ENCODE measurements around the gene KIR2DL1.
"Not testable (repeated sequence)": the region's sequence is repeated elsewhere in the genome, so short reads cannot be mapped to it uniquely, and the experiment has no call there.

Gene KIR2DL1

DNA sequence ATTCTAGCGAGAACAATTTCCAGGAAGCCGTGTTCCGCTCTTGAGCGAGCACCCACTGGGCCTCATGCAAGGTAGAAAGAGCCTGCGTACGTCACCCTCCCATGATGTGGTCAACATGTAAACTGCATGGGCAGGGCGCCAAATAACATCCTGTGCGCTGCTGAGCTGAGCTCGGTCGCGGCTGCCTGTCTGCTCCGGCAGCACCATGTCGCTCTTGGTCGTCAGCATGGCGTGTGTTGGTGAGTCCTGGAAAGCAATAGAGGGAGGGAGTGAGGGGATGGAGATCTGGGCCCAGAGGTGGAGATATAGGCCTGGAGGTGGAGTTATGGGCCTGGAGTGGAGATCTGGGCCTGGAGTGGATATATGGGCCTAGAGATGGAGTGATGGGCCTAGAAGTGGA is at the start of gene KIR2DL1:
KIR2DL1 (plus strand) TSS at position 148 of the 400 bp plus-strand sequence; CDS start at position 206, 58 bp downstream.
- not testable (repeated sequence) for DNase-seq

DNA sequence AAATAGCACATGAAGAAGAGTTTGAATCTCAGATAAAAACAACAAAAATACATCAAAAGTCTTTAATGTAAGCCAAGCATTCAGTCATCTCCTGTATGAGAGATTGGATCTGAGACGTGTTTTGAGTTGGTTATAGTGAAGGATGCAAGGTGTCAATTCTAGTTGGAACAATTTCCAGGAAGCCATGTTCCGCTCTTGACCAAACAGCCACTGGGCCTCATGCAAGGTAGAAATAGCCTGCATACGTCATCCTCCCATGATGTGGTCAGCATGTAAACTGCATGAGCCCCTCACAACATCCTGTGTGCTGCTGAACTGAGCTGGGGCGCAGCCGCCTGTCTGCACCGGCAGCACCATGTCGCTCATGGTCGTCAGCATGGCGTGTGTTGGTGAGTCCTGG is 45.5 kb upstream of the KIR2DL1 start, which contains the start of gene KIR3DL3:
KIR3DL3 (plus strand) TSS at position 301 of the 400 bp plus-strand sequence; CDS start at position 356, 55 bp downstream.
- no peak for DNase-seq

GRCh38 chr19:54724644-54725043 is 44.9 kb upstream of the KIR2DL1 start:
- DNase-seq = no peak

DNA sequence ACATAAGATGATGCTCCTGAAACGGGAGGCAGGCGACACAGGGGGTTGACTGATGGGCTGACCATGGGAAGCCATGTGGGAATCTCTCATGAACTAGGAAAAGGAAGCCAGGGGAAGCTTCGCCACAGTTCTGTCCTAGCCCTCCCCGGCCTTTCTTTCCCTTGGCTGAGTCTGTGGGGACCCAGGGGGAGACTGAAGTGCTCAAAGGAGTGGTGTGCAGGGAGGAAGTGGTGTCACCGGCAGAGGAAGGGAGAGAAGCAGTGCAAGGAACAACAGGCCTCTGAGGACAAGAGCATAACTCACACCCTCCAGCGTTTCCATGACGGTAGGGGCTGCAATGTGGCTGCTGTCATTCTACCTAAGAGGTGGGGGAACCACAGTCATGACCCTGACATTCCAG is 44.3 kb upstream of the KIR2DL1 start:
- no peak for DNase-seq

- DNase-seq = no peak
These were observed 42.0 kb upstream of the KIR2DL1 start for GRCh38 chr19:54727562-54727961.

GRCh38 chr19:54728167-54728566 is 41.4 kb upstream of the KIR2DL1 start:
- no peak for DNase-seq

GRCh38 chr19:54729416-54730188 is 40.0 kb upstream of the KIR2DL1 start:
- no peak for DNase-seq

DNA sequence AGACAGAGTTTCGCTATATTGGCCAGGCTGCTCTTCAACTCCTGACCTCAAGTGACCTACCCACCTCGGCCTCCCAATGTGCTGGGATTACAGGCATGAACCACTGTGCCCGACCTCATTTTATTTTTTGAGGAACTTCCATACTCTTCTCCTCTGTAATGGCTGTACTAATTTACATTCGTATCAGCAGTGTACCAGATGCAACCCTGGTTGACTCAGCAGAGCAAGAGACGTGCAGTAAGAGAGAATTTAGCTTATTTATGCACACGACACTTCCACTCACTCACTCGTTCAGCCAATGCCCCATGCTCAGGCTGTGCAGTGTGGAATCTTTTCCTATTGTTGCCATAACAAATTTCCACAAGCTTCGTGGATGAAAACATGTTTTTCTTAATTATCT is 38.4 kb upstream of the KIR2DL1 start:
- DNase-seq = no peak

DNA sequence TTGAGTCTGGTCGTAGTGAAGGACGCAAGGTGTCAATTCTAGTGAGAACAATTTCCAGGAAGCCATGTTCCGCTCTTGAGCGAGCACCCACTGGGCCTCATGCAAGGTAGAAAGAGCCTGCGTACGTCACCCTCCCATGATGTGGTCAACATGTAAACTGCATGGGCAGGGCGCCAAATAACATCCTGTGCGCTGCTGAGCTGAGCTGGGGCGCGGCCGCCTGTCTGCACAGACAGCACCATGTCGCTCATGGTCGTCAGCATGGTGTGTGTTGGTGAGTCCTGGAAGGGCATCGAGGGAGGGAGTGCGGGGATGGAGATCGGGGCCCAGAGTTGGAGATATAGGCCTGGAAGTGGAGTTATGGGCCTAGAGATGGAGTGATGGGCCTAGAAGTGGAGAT is 31.3 kb upstream of the KIR2DL1 start, which contains the start of gene KIR2DL3:
KIR2DL3 (plus strand) TSS at position 208 of the 400 bp plus-strand sequence; CDS start at position 241, 33 bp downstream.
- DNase-seq = not testable (repeated sequence)

GRCh38 chr19:54738715-54739114 is 30.9 kb upstream of the KIR2DL1 start:
- no peak for DNase-seq

- no peak for DNase-seq
These were observed 29.8 kb upstream of the KIR2DL1 start for GRCh38 chr19:54739587-54740497.

DNA sequence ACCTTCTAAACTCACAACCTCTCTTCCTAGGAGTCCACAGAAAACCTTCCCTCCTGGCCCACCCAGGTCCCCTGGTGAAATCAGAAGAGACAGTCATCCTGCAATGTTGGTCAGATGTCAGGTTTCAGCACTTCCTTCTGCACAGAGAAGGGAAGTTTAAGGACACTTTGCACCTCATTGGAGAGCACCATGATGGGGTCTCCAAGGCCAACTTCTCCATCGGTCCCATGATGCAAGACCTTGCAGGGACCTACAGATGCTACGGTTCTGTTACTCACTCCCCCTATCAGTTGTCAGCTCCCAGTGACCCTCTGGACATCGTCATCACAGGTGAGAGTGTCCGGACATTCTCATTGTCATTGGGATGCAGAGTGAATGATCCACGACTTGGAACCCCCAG is 27.6 kb upstream of the KIR2DL1 start:
- not testable (repeated sequence) for DNase-seq

DNA sequence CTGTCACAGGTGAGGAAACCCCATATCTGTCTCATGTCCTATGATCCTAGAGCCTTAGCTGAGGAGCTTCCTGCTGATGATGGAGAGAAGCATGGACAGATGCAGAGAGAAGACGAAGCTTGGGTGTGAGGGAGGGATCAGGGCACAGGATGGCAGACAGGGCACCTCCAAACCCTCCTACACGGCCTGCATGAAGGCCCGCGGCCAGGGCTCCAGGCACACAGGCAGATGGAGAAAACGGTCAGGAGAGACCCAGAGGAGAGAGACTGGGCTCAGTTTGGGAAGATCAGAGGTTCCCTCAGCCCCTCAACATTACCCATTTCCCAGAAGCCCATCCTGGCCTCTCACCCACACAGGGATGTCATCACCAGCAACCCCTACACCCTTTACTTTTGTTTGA is 25.5 kb upstream of the KIR2DL1 start:
- DNase-seq = not testable (repeated sequence)

DNA sequence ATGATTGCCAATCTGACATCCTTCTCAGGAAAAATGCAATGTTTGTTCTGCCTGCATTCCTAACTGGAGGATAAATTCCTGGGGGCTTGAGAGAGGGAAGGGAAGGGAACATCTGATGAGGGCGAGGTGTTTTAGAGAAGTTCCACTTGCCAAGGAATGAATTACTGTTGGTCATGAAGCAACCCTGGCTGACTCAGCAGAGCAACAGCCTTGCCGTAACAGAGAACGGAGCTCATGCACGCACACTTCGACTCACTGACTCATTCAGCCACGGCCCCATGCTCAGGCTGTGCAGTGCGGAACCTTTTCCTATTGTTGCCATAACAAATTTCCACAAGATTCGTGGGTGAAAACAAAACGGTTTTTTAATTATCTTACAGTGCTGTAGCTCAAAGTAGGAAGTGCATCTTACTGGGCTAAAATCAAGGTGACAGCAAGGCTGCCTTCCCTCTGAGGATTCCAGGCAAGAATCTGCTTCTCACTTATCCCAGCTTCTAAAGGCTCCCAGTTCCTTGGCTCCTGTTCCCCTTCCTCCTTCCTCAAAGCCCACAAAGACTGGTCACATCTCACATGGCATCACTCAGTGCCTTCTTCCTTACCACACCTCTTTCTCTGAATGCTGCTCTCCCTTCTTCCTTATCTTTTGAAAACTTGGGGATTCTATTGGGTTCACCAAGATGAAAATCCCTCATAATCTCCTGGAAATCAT is 21.8 kb upstream of the KIR2DL1 start:
- DNase-seq = not testable (repeated sequence)

DNA sequence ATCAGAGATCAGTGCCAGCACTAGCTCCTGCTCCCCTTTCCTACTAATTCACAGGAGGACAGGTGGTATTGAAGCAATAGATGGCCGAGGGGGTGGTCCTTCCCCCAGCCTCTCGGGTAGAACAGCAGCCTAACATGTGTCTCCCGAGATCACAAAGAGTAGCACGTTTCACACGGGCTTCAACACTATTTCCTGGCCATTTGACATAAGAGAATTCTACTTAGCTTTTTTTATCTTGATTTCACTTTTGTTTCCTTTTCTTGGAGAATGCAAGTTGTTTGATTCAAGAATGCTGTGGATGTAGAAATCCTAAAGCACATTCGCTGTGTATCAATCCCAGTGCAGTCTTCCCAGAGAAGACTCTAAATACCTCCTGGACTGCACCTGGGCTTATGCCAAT is 19.3 kb upstream of the KIR2DL1 start:
- DNase-seq = not testable (repeated sequence)

DNA sequence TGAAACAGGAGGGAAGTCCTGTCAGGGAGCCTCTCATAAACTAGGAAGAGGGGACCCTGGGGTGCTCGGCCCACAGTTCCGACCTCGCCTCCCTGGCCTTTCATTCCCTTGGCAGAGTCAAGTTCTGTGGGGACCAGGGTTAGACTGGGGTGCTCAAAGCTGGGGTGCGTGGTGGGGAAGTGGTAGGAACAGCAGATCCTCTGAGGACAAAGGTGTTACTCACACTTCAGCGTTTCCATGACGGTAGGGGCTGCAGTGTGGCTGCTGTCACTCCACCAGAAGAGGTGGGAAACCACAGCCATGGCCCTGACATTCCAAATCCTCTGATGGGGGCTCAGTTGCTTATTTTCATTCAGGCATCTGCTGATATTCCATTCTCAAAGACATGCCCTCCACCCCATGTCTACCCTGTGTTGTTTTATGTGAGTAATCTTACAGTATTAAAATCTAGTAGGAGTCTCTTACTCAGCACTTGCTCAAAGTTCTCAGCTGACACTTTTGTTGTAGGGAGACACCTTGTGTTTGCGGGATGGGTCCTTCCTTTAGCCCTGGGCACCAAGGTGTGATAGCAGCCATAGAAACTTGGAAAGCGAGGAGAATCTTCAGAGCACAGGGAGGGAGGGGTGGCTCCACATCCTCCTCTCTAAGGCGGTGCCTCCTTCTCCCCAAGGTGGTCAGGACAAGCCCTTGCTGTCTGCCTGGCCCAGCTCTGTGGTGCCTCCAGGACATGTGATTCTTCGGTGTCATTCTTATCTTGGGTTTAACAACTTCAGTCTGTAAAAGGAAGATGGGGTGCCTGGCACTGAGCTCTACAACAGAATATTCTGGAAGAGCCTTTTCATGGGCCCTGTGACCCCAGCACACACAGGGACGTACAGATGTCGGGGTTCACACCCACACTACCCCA is 13.1 kb upstream of the KIR2DL1 start:
- DNase-seq = not testable (repeated sequence)

- not testable (repeated sequence) for DNase-seq
These were observed 11.0 kb upstream of the KIR2DL1 start for GRCh38 chr19:54758577-54758976.

GRCh38 chr19:54764219-54764618 is 5.4 kb upstream of the KIR2DL1 start:
- not testable (repeated sequence) for DNase-seq

DNA sequence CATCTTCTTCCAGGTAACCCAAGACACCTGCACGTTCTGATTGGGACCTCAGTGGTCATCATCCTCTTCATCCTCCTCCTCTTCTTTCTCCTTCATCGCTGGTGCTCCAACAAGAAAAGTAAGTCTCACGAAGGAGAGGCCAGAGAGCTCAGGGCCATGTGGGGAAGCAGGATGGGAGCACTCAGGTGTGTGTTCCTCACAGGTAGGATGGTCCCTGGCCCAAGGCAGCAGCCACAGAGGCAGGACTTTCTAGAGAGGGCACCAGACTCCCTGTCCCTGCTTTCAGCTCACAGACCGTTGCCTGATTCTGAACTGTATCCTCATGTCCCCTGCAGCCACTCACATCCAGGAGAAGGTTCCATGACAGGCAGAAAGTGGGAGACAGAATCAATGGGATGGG is 3.1 kb upstream of the KIR2DL1 start:
- DNase-seq = not testable (repeated sequence)

GRCh38 chr19:54770511-54770910 is 918 bp downstream of the KIR2DL1 start:
- DNase-seq = not testable (repeated sequence)

Data from activated CD4-positive, alpha-beta T cell treated with anti-CD3 and anti-CD28 coated beads, Interleukin-2, amount 50 U/mL, for 1 hour (primary cell).